CD14-positive monocyte (primary cell): ENCODE data around the gene REG1A. TPM values are rescaled to one million over a fixed set of nuclear protein-coding genes. Genes with fewer than 3 reads are reported as not detected.

Source experiments
- DNase-seq, 3 donors: peaks; one replicate each; pipeline ENCODE4 v3.0.0-alpha.2; 2011 to 2022
- H2AFZ ChIP-seq: 2 replicates; pipeline ENCODE4 v1.6.0; 2012; ENCODE audit warnings: mild to moderate bottlenecking, low read depth, low read length, inconsistent platforms; ENCODE audit not compliant: insufficient read depth, poor library complexity, severe bottlenecking
- H3K27ac ChIP-seq, 2 donors: 1 replicate in 1 of 2; 2 replicates in 1 of 2; pipeline ENCODE4 v1.5.1; 2012 to 2013; ENCODE audit warnings: low read length in 2 of 2, control low read depth in 1 of 2, inconsistent platforms in 1 of 2, low read depth in 1 of 2, mild to moderate bottlenecking in 1 of 2
- H3K27me3 ChIP-seq, 2 donors: one replicate each; pipeline versions ENCODE4 v1.6.0 to v1.6.1; 2011 to 2013; ENCODE audit warnings: low read length in 2 of 2; ENCODE audit not compliant: control insufficient read depth in 2 of 2, insufficient read depth in 2 of 2
- H3K36me3 ChIP-seq, 2 donors: replicated peaks in 1 of 2; 1 replicate in 1 of 2; 2 replicates in 1 of 2; pipeline versions ENCODE4 v1.5.1 to v1.6.1; 2012 to 2013; ENCODE audit warnings: low read length in 2 of 2, control low read depth in 1 of 2, inconsistent platforms in 1 of 2, mild to moderate bottlenecking in 1 of 2; ENCODE audit not compliant: insufficient read depth in 2 of 2, control insufficient read depth in 1 of 2
- H3K4me1 ChIP-seq, 2 donors: 1 replicate in 1 of 2; 2 replicates in 1 of 2; pipeline versions ENCODE4 v1.5.1 to v1.6.1; 2012 to 2013; ENCODE audit warnings: low read length in 2 of 2, control low read depth in 1 of 2, inconsistent platforms in 1 of 2, mild to moderate bottlenecking in 1 of 2, moderate library complexity in 1 of 2; ENCODE audit not compliant: insufficient read depth in 2 of 2, control insufficient read depth in 1 of 2
- H3K4me2 ChIP-seq: replicated peaks from 2 replicates; pipeline ENCODE3; 2012; ENCODE audit warnings: low read length, moderate library complexity, mild to moderate bottlenecking; ENCODE audit not compliant: poor library complexity, severe bottlenecking; ENCODE audit errors: extremely low read depth
- H3K4me3 ChIP-seq, 3 experiments: fragments of 200-600 bp in 1 of 3; sonication (generic) in 1 of 3; replicated peaks in 1 of 3; 1 replicate in 2 of 3; 2 replicates in 1 of 3; pipeline ENCODE4 v1.5.1; 2011 to 2013; ENCODE audit warnings: low read length in 3 of 3, mild to moderate bottlenecking in 3 of 3, control low read depth in 2 of 3, low read depth in 2 of 3, inconsistent platforms in 1 of 3, moderate library complexity in 1 of 3
- H3K79me2 ChIP-seq: 2 replicates; pipeline ENCODE4 v1.6.0; 2012; ENCODE audit warnings: mild to moderate bottlenecking, control low read depth, inconsistent platforms, low read length, moderate library complexity; ENCODE audit not compliant: insufficient read depth
- H3K9ac ChIP-seq: 2 replicates; pipeline ENCODE4 v1.6.0; 2017; ENCODE audit warnings: low read length, mild to moderate bottlenecking; ENCODE audit not compliant: insufficient read depth, poor library complexity, severe bottlenecking
- H3K9me3 ChIP-seq, 2 donors: replicated peaks in 1 of 2; 1 replicate in 1 of 2; 2 replicates in 1 of 2; pipeline versions ENCODE4 v1.5.1 to v1.6.1; 2012 to 2013; ENCODE audit warnings: low read length in 2 of 2, control low read depth in 1 of 2; ENCODE audit not compliant: control insufficient read depth in 1 of 2, insufficient read depth in 1 of 2
- H4K20me1 ChIP-seq: 2 replicates; pipeline ENCODE4 v1.6.0; 2012; ENCODE audit warnings: mild to moderate bottlenecking, low read length, control low read depth, moderate library complexity; ENCODE audit not compliant: insufficient read depth
- H3K27ac Mint-ChIP-seq, 7 donors: one replicate each; pipeline ENCODE4 v1.8.0; 2020; ENCODE audit warnings: mild to moderate bottlenecking in 7 of 7, mixed read lengths in 7 of 7, moderate library complexity in 6 of 7, inconsistent platforms in 2 of 7
- H3K27me3 Mint-ChIP-seq, 3 donors: one replicate each; pipeline ENCODE4 v1.8.0; 2021 to 2022; ENCODE audit warnings: low read depth in 3 of 3, mild to moderate bottlenecking in 3 of 3, mixed read lengths in 3 of 3, moderate library complexity in 3 of 3, inconsistent platforms in 1 of 3
- H3K36me3 Mint-ChIP-seq, 2 donors: one replicate each; pipeline ENCODE4 v1.8.0; 2020; ENCODE audit warnings: mixed read lengths in 2 of 2, inconsistent platforms in 1 of 2, mild to moderate bottlenecking in 1 of 2
- H3K4me1 Mint-ChIP-seq: one replicate; pipeline ENCODE4 v1.8.0; 2020; ENCODE audit warnings: mild to moderate bottlenecking, mixed read lengths
- H3K4me3 Mint-ChIP-seq, 2 donors: one replicate each; pipeline ENCODE4 v1.8.0; 2020; ENCODE audit warnings: mild to moderate bottlenecking in 2 of 2, mixed read lengths in 2 of 2, moderate library complexity in 1 of 2
- H3K9me3 Mint-ChIP-seq, 7 donors: one replicate each; pipeline ENCODE4 v1.8.0; 2020 to 2022; ENCODE audit warnings: mixed read lengths in 7 of 7, mild to moderate bottlenecking in 6 of 7, moderate library complexity in 6 of 7, inconsistent platforms in 2 of 7
- WGBS: methylation state at CpG from one replicate; pipeline ENCODE4 v1.1.5; 2013; ENCODE audit warnings: missing lambda C conversion rate; ENCODE audit not compliant: insufficient coverage; 5-methylcytosine and 5-hydroxymethylcytosine counted together
- intact Hi-C, 2 donors: fragments of 100-400 bp; cut with micrococcal nuclease; formaldehyde crosslinking; loops; one replicate each; pipeline versions ENCODE4 v1.15.0 to v1.15.1; 2023
- polyA plus RNA-seq, 3 donors: library from polyadenylated mRNA; depleted of rRNA in 1 of 3; unstranded in 2 of 3; stranded (reverse) in 1 of 3; fragments of 300-500 nt in 2 of 3; fragments of >200 nt in 1 of 3; fragmentation: Illumina TruSeq in 2 of 3; gene quantifications; 1 replicate in 2 of 3; 2 replicates in 1 of 3; pipeline ENCODE4 v1.2.3, GENCODE V29; 2012 to 2021
- TF ChIP-seq, protein P1 (sequence below): fragments of 200-600 bp; IDR thresholded peaks from one replicate; pipeline ENCODE4 v1.8.0; 2022; ENCODE audit warnings: antibody characterized with exemption, mild to moderate bottlenecking

The REG1A gene
- polyA plus RNA-seq, 3 donors, result not detected

- no peak for DNase-seq
- no peaks in the 10 kb centered on the region for H3K79me2 ChIP-seq
- no peak overlapping the region for H3K27ac ChIP-seq
- H3K27ac Mint-ChIP-seq, result no peak overlapping the region
- no peaks in the 10 kb centered on the region for H3K27me3 Mint-ChIP-seq
- no peak overlapping the region for H3K4me2 ChIP-seq
- peaks cover 5 to 18% (median 8%) of the 10 kb centered on the region in 7 donors for H3K9me3 Mint-ChIP-seq
- no peaks in the 10 kb centered on the region for H4K20me1 ChIP-seq
- H3K4me1 ChIP-seq, result no peaks in the 10 kb centered on the region
- no peaks in the 10 kb centered on the region for H3K36me3 Mint-ChIP-seq
- H3K4me3 ChIP-seq, result no peak overlapping the region
- 82% methylated on average over 1 of the region's 2 CpGs for WGBS
- no peak overlapping the region for H3K4me3 Mint-ChIP-seq
- no peak overlapping the region for H2AFZ ChIP-seq
- H3K27me3 ChIP-seq, result no peaks in the 10 kb centered on the region
- no peaks in the 10 kb centered on the region for H3K4me1 Mint-ChIP-seq
- intact Hi-C loops, result no loop called here
- no peak overlapping the region for H3K9ac ChIP-seq
- H3K9me3 ChIP-seq, result peaks cover 0 to 22% of the 10 kb centered on the region in 2 donors
- H3K36me3 ChIP-seq, result no peaks in the 10 kb centered on the region
- TF ChIP-seq, protein P1, sequence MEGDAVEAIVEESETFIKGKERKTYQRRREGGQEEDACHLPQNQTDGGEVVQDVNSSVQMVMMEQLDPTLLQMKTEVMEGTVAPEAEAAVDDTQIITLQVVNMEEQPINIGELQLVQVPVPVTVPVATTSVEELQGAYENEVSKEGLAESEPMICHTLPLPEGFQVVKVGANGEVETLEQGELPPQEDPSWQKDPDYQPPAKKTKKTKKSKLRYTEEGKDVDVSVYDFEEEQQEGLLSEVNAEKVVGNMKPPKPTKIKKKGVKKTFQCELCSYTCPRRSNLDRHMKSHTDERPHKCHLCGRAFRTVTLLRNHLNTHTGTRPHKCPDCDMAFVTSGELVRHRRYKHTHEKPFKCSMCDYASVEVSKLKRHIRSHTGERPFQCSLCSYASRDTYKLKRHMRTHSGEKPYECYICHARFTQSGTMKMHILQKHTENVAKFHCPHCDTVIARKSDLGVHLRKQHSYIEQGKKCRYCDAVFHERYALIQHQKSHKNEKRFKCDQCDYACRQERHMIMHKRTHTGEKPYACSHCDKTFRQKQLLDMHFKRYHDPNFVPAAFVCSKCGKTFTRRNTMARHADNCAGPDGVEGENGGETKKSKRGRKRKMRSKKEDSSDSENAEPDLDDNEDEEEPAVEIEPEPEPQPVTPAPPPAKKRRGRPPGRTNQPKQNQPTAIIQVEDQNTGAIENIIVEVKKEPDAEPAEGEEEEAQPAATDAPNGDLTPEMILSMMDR, result no peak
These were observed 19.3 kb upstream of the REG1A start for GRCh38 chr2:79101024-79101423.

DNA sequence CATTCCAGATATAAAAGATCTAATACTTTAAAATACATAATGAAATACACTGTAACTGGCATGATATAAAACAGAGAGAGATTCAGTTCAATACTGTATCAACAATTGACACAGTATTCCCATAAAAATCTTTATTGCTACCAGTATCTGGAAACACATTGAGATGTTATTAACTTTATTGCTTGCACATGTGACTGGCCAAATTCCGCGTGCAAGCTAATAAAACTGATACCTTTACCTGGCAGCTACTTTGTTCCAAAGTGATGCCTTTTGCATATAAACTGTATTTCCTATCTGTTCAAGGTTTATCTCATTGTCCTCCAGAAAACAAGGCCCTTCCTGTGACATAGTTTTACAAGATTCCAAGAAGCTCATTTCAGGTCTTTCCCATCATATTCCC lies 17.1 kb upstream of the REG1A start:
- intact Hi-C loops, result no loop called here
- H2AFZ ChIP-seq, result no peak overlapping the region
- Mint-ChIP-seq H3K9me3 (peaks cover 1 to 11% (median 5%) of the 10 kb centered on the region in 7 donors), H3K27ac (no peak overlapping the region), H3K36me3 (no peaks in the 10 kb centered on the region), H3K27me3 (no peaks in the 10 kb centered on the region), H3K4me1 (no peaks in the 10 kb centered on the region), H3K4me3 (no peak overlapping the region)
- no peak overlapping the region for H3K4me2 ChIP-seq
- 83% methylated on average over 2 of the region's 2 CpGs for WGBS
- H3K4me1 ChIP-seq, result no peaks in the 10 kb centered on the region
- no peak overlapping the region for H3K27ac ChIP-seq
- no peaks in the 10 kb centered on the region for H4K20me1 ChIP-seq
- TF ChIP-seq, protein P1, result no peak
- H3K4me3 ChIP-seq, result no peak overlapping the region
- H3K79me2 ChIP-seq, result no peaks in the 10 kb centered on the region
- no peaks in the 10 kb centered on the region for H3K27me3 ChIP-seq
- H3K9ac ChIP-seq, result no peak overlapping the region
- H3K36me3 ChIP-seq, result no peaks in the 10 kb centered on the region
- DNase-seq, result no peak
- H3K9me3 ChIP-seq, result peaks cover 0 to 11% of the 10 kb centered on the region in 2 donors
